Neural progenitor cell (in vitro differentiated cells): ENCODE measurements around the gene ARID2.

Source experiments
- CTCF ChIP-seq: fragments of 200-600 bp; sonication (generic); IDR thresholded peaks from 2 replicates; pipeline ENCODE4 v1.5.1; 2017; ENCODE audit warnings: antibody characterized with exemption, mild to moderate bottlenecking
- EZH2 ChIP-seq: fragments of 200-600 bp; sonication (generic); IDR thresholded peaks from 2 replicates; pipeline ENCODE4 v1.6.1; 2017; ENCODE audit warnings: antibody characterized with exemption, mild to moderate bottlenecking, moderate library complexity
- EZH2phosphoT487 ChIP-seq: fragments of 200-600 bp; sonication (generic); IDR thresholded peaks from 2 replicates; pipeline ENCODE4 v1.6.1; 2017; ENCODE audit warnings: antibody characterized with exemption

GRCh38 chr12:45803111-45803510, 73.6 kb downstream of the ARID2 start:
- TF ChIP-seq EZH2 (no peak), CTCF (no peak), EZH2phosphoT487 (no peak)
